ENCODE measurements around the gene PRDM12. TPM values are rescaled to one million over a fixed set of nuclear protein-coding genes. Genes with fewer than 3 reads are reported as not detected.

The PRDM12 gene
- total and polyA plus RNA-seq, 11 donors: 0.14 TPM; not detected in 10

DNA sequence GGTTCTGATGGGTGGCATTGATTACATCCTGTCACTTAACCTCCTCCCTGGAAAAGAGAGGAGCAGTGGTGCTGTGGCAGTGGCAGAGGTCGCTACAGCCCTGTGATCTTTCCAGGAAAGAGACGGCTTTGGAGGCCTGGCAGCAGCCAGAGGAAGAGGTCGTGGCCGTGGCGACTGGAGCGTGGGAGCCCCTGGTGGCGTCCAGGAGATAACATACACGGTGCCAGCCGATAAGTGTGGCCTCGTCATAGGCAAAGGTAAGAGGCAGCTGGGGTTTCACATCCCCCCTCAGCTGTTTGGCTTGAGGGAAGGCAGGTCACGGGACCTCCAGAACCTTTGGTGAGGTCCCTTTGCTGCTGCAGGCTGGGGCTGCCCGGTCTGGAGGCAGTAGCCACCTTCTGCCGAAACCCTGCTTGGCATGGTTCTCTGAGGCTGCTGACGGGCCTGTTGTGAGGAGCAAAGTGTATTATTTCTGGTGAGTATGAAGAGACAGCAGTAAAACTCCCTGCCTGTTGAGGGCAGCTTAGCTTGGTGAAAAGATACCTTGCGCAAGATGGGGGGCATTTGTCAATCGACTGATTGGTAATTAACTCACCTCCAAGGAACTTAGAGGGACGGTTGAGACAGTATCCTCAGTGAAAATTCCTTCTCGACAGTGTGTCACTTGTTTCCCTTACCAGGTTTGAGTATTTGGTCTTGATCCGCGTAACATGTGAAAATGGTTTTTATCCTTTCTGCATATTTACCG is 38.0 kb upstream of the PRDM12 start:
- Histone ChIP-seq H3K4me1 (peaks cover 0 to 51% (median 16%) of the 10 kb centered on the region in 12 donors), H3K27me3 (no peaks in the 10 kb centered on the region), H3K9me3 (no peaks in the 10 kb centered on the region), H3K36me3 (peaks cover 0 to 99% (median 89%) of the 10 kb centered on the region in 9 donors), H3K4me3 (no peak overlapping the region), H3K27ac (peak overlapping the region in 4 of 12 donors; percentile 3 to 42 (median 22))
- intact Hi-C loops (cut with DNase I): loop anchor here in 4 of 10 donors (2.0 to 10.0 kb wide), 3 partner anchors 56 to 162 kb away; no protein-coding TSS in a partner anchor
- 63 to 83% (median 66%) methylated on average over 21 of the region's 21 CpGs for WGBS, 4 donors
- DNase-seq: peak in 3 of 5 donors; percentile 35 to 61 (median 59)
- TF ChIP-seq, protein P1, sequence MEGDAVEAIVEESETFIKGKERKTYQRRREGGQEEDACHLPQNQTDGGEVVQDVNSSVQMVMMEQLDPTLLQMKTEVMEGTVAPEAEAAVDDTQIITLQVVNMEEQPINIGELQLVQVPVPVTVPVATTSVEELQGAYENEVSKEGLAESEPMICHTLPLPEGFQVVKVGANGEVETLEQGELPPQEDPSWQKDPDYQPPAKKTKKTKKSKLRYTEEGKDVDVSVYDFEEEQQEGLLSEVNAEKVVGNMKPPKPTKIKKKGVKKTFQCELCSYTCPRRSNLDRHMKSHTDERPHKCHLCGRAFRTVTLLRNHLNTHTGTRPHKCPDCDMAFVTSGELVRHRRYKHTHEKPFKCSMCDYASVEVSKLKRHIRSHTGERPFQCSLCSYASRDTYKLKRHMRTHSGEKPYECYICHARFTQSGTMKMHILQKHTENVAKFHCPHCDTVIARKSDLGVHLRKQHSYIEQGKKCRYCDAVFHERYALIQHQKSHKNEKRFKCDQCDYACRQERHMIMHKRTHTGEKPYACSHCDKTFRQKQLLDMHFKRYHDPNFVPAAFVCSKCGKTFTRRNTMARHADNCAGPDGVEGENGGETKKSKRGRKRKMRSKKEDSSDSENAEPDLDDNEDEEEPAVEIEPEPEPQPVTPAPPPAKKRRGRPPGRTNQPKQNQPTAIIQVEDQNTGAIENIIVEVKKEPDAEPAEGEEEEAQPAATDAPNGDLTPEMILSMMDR (IDR thresholded peaks at IDR 0.05): peak in 7 of 12 donors; percentile 7 to 38 (median 18)
- TF ChIP-seq POLR2A (IDR thresholded peaks at IDR 0.05): no peak
- peak in 3 of 4 donors; percentile 37 to 44 (median 41) for ATAC-seq

DNA sequence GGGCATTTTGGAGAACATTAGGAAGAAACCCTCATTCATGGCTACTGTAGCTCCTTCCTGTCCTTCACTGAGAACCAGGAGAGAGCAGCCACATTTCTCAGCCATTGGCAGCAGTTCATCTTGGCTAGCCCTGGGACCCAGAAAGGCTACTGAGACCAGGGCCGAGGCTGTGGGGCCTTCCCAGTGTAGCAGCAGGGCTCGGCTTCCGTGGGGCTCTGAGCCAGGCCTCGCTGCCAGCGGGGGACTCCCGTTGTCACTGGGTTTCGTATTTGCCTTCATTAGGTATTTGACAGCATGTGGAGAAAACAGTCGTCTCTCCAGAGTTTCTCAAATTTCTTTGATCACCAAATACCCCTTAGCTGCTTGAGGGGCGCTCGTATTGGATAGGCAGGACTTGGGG is 37.3 kb upstream of the PRDM12 start:
- Histone ChIP-seq H3K9me3 (no peaks in the 10 kb centered on the region), H3K36me3 (peaks cover 0 to 99% (median 89%) of the 10 kb centered on the region in 9 donors), H3K27ac (peak overlapping the region in 1 of 12 donors; percentile 29), H3K4me3 (no peak overlapping the region), H3K4me1 (peaks cover 0 to 55% (median 16%) of the 10 kb centered on the region in 12 donors), H3K27me3 (no peaks in the 10 kb centered on the region)
- 86 to 94% (median 86%) methylated on average over 4 to 10 of the region's 10 CpGs for WGBS, 4 donors
- TF ChIP-seq POLR2A (IDR thresholded peaks at IDR 0.05): no peak
- intact Hi-C loops (cut with DNase I): loop anchor here in 4 of 10 donors (2.0 to 10.0 kb wide), 3 partner anchors 55 to 162 kb away; no protein-coding TSS in a partner anchor
- ATAC-seq (no peak), DNase-seq (no peak)

DNA sequence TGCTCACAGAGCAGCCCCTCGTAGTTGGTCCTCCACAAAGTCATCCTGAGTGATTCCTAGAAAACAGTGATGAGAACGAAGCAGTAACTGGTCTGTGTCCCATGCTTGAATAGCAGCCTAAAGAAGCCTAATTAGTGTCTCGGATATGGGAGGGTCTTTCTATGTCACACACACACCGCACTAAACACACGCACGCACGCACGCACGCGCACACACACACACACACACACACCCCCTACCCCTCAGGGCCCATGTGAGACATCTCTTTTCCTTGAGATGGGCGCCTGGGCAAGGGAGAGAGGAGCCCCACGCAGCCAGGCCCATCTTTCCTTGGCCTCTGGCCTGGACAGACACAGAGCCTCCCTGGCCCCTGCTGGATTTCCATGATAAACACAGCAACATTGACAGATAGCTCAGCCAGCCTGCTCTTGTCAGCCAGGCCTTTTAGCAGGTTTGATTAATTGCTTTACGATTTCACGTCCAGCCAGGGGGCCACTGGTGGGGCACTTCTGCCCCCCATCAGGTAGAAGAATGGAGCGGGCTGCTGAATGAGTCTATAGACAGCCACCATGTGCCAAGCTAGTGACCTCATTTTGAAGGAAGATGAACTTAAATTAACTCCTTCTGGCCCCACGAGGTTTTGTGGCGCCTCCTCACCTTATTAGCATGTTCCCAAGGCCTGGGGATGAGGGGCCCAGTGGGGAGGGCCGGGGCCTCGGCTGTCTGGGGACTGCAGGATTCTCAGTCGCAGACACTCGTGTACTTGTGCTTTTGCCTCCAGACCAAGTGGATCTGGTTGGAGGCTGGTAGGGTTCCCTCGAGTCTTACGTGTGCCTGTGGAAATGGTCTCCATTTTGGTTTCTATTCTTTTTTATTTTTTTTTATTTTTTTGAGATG is 36.2 kb upstream of the PRDM12 start:
- H3K4me1 ChIP-seq: peaks cover 0 to 55% (median 16%) of the 10 kb centered on the region in 12 donors
- H3K4me3 ChIP-seq: no peak overlapping the region
- TF ChIP-seq, protein P1 (IDR thresholded peaks at IDR 0.05): no peak
- TF ChIP-seq POLR2A (IDR thresholded peaks at IDR 0.05): no peak
- no peaks in the 10 kb centered on the region for H3K9me3 ChIP-seq
- no peak overlapping the region for H3K27ac ChIP-seq
- H3K27me3 ChIP-seq: no peaks in the 10 kb centered on the region
- 64 to 79% (median 76%) methylated on average over 23 of the region's 23 CpGs for WGBS, 4 donors
- ATAC-seq (no peak), DNase-seq (no peak)
- peaks cover 0 to 99% (median 89%) of the 10 kb centered on the region in 9 donors for H3K36me3 ChIP-seq
- intact Hi-C loops (cut with DNase I): loop anchor here in 4 of 10 donors (2.0 to 10.0 kb wide), 3 partner anchors 54 to 163 kb away; no protein-coding TSS in a partner anchor

DNA sequence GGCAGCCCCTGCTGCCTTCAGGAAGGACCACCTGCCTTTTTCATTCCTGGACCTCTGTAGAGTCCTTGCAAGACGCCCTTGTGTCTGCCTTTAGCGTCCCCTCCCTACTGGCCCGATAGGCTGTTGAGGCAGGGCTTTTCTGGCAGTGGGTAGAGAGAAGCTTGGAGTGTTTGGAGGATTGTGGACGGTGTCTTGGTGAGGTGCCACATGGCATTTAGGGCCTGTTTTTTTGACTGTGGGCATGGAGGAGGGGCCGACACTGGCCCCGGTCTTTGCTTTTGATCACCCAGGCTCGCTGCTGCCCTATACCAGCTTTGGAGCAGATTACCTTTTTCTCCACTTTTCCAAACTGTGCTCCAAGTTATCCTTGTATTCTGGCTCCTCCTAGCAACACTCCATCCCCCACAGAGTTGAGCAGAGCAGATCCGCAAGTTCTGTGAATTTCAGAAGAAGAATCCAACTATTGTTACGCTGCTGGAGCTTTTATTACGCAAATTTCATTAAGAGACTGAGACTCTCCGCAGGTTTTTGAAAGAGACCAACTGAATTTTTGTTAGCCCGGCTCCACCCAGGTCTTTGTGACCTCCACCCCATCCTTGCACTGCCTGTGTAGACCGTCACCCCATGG is 34.8 kb upstream of the PRDM12 start:
- peak overlapping the region in 3 of 12 donors; percentile 68 to 72 (median 72) for H3K27ac ChIP-seq
- H3K36me3 ChIP-seq: peaks cover 2 to 100% (median 90%) of the 10 kb centered on the region in 9 donors
- TF ChIP-seq, protein P1 (IDR thresholded peaks at IDR 0.05): no peak
- no peak for TF ChIP-seq POLR2A (IDR thresholded peaks at IDR 0.05)
- DNase-seq: peak in 1 of 5 donors; percentile 42
- intact Hi-C loops (cut with DNase I): loop anchor here in 3 of 10 donors (5.0 to 10.0 kb wide), 2 partner anchors 53 to 165 kb away; no protein-coding TSS in a partner anchor
- no peak overlapping the region for H3K4me3 ChIP-seq
- ATAC-seq: peak in 3 of 4 donors; percentile 10 to 35 (median 32)
- no peaks in the 10 kb centered on the region for H3K9me3 ChIP-seq
- WGBS, 4 donors: 69 to 78% (median 76%) methylated on average over 13 of the region's 13 CpGs
- no peaks in the 10 kb centered on the region for H3K27me3 ChIP-seq
- H3K4me1 ChIP-seq: peaks cover 0 to 55% (median 16%) of the 10 kb centered on the region in 12 donors

Data from heart left ventricle (tissue), 16 donors.